Activated CD8-positive, alpha-beta T cell treated with anti-CD3 and anti-CD28 coated beads for 36 hours (primary cell): ENCODE measurements around the gene DLG1. TPM values are rescaled to one million over a fixed set of nuclear protein-coding genes. Genes with fewer than 3 reads are reported as not detected.

Experiments used
- ATAC-seq: fragments of 200-7000 bp; cut with Tn5 transposase; one replicate; pipeline ENCODE4 v1.10.0; 2021; ENCODE audit warnings: mild to moderate bottlenecking, moderate library complexity
- CTCF ChIA-PET: fragments of 350-600 bp; sonication (Branson Sonifier 250); formaldehyde crosslinking; loops from one replicate; lab custom pipeline; 2021; ENCODE audit warnings: antibody characterized with exemption; lab: Charles Lee
- POLR2A ChIA-PET: fragments of 350-600 bp; sonication (Branson Sonifier 250); formaldehyde crosslinking; loops from one replicate; lab custom pipeline; 2021; ENCODE audit warnings: antibody characterized with exemption; lab: Charles Lee
- DNase-seq: peaks from one replicate; pipeline ENCODE4 v3.0.0-alpha.2; 2020
- H3K27ac Mint-ChIP-seq: one replicate; pipeline ENCODE4 v1.8.0; 2021; ENCODE audit warnings: mild to moderate bottlenecking, mixed read lengths
- H3K27me3 Mint-ChIP-seq: one replicate; pipeline ENCODE4 v1.8.0; 2021; ENCODE audit warnings: mixed read lengths
- H3K36me3 Mint-ChIP-seq: one replicate; pipeline ENCODE4 v1.8.0; 2021; ENCODE audit warnings: low read depth, mixed read lengths
- H3K4me1 Mint-ChIP-seq: one replicate; pipeline ENCODE4 v1.8.0; 2021; ENCODE audit warnings: low read depth, mixed read lengths
- H3K4me3 Mint-ChIP-seq: one replicate; pipeline ENCODE4 v1.8.0; 2021; ENCODE audit warnings: mild to moderate bottlenecking, moderate library complexity, mixed read lengths
- H3K9me3 Mint-ChIP-seq: one replicate; pipeline ENCODE4 v1.8.0; 2021; ENCODE audit warnings: mixed read lengths
- CTCF ChIP-seq: fragments of 200-600 bp; IDR thresholded peaks from one replicate; pipeline ENCODE4 v1.8.0; 2022; ENCODE audit warnings: antibody characterized with exemption, mild to moderate bottlenecking
- intact Hi-C: fragments of 100-400 bp; cut with micrococcal nuclease; formaldehyde crosslinking; loops from one replicate; pipeline ENCODE4 v1.10.0; 2022
- total RNA-seq, 2 experiments: library from RNA; stranded (reverse); gene quantifications; one replicate each; pipeline ENCODE4 v1.2.3, GENCODE V29; 2021

The DLG1 gene
- total RNA-seq: 10 to 100 TPM; 57.6 to 62.2 TPM

DNA sequence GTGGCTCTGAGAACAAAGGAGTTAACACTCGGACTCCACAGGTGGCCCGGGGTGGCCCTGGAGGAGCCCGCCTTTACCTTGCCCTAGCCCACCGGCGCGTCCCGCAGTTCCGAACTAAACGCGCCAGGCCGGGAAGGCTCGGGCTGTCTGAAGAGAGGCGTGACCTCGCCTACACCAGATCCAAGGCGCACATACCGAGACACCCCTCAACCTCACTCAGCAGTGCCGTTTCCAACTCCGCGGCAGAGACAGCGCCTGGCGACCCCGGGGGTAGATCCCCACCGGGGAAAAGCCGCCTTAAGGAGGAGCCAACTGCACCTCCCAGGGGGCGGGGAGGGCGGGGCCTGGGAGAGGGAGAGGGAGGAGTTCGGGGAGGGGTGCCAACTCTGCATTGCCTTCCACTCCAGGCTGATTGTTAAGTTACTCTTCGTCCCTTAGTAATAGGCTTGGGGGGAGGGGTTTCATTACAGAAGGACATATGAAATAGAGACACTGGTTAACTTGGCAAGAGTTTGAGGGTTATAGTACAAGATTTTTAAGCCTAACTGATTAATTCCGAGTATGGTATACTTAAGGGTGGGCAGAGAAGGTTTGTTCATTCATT is at the start of gene DLG1:
Gene DLG1 (minus strand): TSS at position 272 of the 604 bp plus-strand sequence. CDS start 1,408 bp downstream, outside the sequence.
- Mint-ChIP-seq H3K36me3 (peaks cover 14% of the 10 kb centered on the region), H3K27ac (peak within 1 kb of the TSS; percentile 91), H3K4me3 (peak within 1 kb of the TSS; percentile 88), H3K4me1 (peaks cover 21% of the 10 kb centered on the region), H3K9me3 (no peaks in the 10 kb centered on the region), H3K27me3 (peaks cover 21% of the 10 kb centered on the region)
- intact Hi-C loops: no loop called here
- peak; percentile 85 for ATAC-seq
- ChIA-PET POLR2A (interaction anchor here (1.0 to 1.4 kb wide), 3 partner anchors 7 to 35 kb away, joined by 3 to 4 read pairs (median 4); no protein-coding TSS in a partner anchor), CTCF (interaction anchor here (1.0 kb wide), 2 partner anchors 40 to 42 kb away, joined by 3 to 6 read pairs; no protein-coding TSS in a partner anchor)
- peak; percentile 91 for DNase-seq
- no peak for TF ChIP-seq CTCF

GRCh38 chr3:197348014-197348413 is 49.6 kb upstream of the DLG1 start:
- no peaks in the 10 kb centered on the region for H3K36me3 Mint-ChIP-seq
- no peak for TF ChIP-seq CTCF
- ChIA-PET CTCF (no interaction called here), POLR2A (no interaction called here)
- DNase-seq: no peak
- no peak for ATAC-seq
- H3K9me3 Mint-ChIP-seq: no peaks in the 10 kb centered on the region
- intact Hi-C loops: no loop called here
- no peaks in the 10 kb centered on the region for H3K4me1 Mint-ChIP-seq
- H3K27me3 Mint-ChIP-seq: no peaks in the 10 kb centered on the region
- H3K27ac Mint-ChIP-seq: no peak overlapping the region
- H3K4me3 Mint-ChIP-seq: no peak overlapping the region

GRCh38 chr3:197345390-197345789 is 47.0 kb upstream of the DLG1 start:
- POLR2A ChIA-PET: interaction anchor here (0.9 kb wide), 1 partner anchor 10 kb away, joined by 3 read pairs; no protein-coding TSS in a partner anchor
- CTCF ChIA-PET: interaction anchor here (0.7 to 1.0 kb wide), 2 partner anchors 8 to 31 kb away, joined by 3 to 4 read pairs; no protein-coding TSS in a partner anchor

DNA sequence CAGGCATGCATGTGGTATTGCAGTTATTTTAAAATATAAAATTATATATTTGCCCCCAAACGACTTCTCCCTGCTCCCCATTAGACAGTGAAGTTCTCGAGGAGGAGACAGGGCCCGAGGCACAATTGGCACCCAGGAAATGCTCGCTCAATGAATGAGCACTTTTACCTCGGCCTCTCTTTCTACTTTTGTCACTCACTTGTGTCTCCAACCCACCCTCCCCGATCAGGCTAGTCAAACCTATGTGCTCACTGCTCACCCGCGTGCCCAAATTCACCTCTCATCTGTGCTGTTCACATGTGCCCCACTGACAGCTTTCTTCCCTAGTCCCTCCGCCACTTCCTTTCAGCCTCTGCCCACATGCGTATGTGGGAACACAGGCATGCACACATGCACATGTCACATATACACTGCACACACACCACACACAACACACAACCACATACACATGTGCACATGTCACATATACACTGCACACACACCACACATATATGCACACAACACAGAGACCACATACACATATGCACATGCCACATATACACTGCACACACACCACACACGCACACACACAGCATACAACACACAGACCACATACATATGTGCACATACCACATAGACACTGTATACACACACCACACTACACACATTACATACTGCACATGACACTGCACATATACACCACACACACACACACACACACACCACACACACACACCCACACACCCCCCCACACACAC is 46.3 kb upstream of the DLG1 start:
- Mint-ChIP-seq H3K27ac (no peak overlapping the region), H3K4me3 (no peak overlapping the region), H3K27me3 (no peaks in the 10 kb centered on the region), H3K9me3 (no peaks in the 10 kb centered on the region), H3K36me3 (no peaks in the 10 kb centered on the region), H3K4me1 (no peaks in the 10 kb centered on the region)
- CTCF ChIA-PET: no interaction called here
- DNase-seq (no peak), ATAC-seq (no peak)
- POLR2A ChIA-PET: no interaction called here
- intact Hi-C loops: no loop called here
- TF ChIP-seq CTCF: no peak

More at GRCh38 chr3:197345390-197345789, 47.0 kb upstream of the DLG1 start:
- no peaks in the 10 kb centered on the region for H3K9me3 Mint-ChIP-seq
- no peaks in the 10 kb centered on the region for H3K27me3 Mint-ChIP-seq
- no peaks in the 10 kb centered on the region for H3K4me1 Mint-ChIP-seq
- TF ChIP-seq CTCF: no peak
- no peak for ATAC-seq
- H3K4me3 Mint-ChIP-seq: no peak overlapping the region
- no peaks in the 10 kb centered on the region for H3K36me3 Mint-ChIP-seq
- intact Hi-C loops: no loop called here
- DNase-seq: no peak
- H3K27ac Mint-ChIP-seq: no peak overlapping the region
